ENCODE results near the gene DLG2.

DLG2 gene

DNA sequence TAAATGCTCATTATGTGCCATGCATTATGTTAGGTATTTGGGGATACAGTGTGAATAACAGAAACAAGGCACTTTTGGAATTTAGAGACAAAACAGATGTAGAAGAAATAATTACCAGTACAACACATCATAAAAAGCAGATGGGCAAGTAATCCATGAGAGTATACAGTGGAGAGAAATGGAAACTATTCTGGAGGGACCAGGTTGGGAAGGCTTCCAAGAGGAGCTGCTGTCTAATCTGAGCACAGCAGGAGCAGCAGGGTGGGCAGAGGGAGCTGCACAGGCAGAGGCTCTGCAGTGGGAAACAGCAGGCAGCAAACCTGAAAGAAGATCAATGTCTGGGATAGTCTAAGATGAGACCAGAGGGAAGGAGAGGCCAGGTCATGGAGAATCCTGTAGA is 2072.3 kb downstream of the DLG2 start:
- TF ChIP-seq FOXM1 (IDR thresholded peaks at IDR 0.05; ENCODE audit: borderline replicate concordance, low read depth) (no peak), NFIC (IDR thresholded peaks at IDR 0.05) (no peak), ZBTB7A (IDR thresholded peaks at IDR 0.05; ENCODE audit: low read depth) (no peak)
- TF ChIP-seq, protein P1, sequence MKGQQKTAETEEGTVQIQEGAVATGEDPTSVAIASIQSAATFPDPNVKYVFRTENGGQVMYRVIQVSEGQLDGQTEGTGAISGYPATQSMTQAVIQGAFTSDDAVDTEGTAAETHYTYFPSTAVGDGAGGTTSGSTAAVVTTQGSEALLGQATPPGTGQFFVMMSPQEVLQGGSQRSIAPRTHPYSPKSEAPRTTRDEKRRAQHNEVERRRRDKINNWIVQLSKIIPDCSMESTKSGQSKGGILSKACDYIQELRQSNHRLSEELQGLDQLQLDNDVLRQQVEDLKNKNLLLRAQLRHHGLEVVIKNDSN (IDR thresholded peaks at IDR 0.05): no peak

DNA sequence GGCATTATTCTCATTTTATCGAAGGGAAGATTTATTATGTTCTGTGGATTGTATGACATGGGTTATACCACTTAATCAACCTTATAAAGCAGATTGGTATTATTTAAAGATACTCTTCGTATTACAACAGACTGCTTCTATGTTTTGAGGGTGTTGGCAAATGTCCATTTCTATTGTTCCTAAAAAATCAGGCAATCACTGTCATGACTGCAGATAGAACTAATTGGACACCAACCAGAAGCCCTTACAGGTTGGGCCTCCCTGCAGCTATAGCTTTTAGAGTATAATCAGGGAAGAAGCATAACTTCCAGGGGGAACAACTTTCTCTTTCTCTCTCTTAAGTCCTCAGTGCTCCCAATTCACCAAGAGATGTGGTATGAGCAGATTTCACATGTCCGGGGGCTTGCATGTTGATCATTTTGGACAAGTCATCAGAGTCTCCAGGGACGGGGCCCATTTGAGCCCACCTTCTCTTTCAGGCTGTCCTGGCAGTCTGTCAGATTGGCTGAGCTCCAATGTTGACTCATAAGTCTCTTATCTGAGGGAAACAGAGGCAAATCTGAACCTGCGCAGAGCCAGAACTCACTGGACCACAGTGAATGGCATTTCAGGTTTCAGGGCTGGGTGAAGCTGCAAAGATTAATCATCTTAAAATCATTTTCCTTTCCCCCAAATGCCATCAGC is 2077.0 kb downstream of the DLG2 start:
- TF ChIP-seq, protein P2, sequence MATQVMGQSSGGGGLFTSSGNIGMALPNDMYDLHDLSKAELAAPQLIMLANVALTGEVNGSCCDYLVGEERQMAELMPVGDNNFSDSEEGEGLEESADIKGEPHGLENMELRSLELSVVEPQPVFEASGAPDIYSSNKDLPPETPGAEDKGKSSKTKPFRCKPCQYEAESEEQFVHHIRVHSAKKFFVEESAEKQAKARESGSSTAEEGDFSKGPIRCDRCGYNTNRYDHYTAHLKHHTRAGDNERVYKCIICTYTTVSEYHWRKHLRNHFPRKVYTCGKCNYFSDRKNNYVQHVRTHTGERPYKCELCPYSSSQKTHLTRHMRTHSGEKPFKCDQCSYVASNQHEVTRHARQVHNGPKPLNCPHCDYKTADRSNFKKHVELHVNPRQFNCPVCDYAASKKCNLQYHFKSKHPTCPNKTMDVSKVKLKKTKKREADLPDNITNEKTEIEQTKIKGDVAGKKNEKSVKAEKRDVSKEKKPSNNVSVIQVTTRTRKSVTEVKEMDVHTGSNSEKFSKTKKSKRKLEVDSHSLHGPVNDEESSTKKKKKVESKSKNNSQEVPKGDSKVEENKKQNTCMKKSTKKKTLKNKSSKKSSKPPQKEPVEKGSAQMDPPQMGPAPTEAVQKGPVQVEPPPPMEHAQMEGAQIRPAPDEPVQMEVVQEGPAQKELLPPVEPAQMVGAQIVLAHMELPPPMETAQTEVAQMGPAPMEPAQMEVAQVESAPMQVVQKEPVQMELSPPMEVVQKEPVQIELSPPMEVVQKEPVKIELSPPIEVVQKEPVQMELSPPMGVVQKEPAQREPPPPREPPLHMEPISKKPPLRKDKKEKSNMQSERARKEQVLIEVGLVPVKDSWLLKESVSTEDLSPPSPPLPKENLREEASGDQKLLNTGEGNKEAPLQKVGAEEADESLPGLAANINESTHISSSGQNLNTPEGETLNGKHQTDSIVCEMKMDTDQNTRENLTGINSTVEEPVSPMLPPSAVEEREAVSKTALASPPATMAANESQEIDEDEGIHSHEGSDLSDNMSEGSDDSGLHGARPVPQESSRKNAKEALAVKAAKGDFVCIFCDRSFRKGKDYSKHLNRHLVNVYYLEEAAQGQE (IDR thresholded peaks at IDR 0.05; ENCODE audit: low read depth): no peak

DNA sequence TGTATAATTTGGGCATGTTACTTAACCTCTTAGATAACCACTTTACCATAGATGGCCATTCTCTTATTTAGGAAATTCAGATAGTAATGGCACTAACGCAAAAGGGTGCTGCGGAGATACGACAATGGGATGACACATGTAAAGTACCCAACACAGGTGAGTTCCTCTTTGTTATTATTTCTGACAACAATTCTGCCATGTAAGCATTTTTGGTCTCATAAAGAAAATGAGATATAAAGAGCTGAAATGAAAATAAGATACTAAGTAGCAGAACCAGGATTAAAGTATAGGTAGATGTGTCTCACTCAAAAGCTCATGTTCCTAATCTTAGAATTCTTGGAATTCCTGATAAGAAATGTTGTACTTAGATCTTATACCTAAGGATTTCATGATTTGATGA is 2080.8 kb downstream of the DLG2 start:
- TF ChIP-seq TEAD4 (IDR thresholded peaks at IDR 0.05): no peak
- no peak for TF ChIP-seq CEBPB (IDR thresholded peaks at IDR 0.05)
- no peak for TF ChIP-seq EGR1 (IDR thresholded peaks at IDR 0.05)
- TF ChIP-seq YY1 (IDR thresholded peaks at IDR 0.05; ENCODE audit: low read depth): no peak
- TF ChIP-seq NFIC (IDR thresholded peaks at IDR 0.05): no peak
- TF ChIP-seq CREB1 (IDR thresholded peaks at IDR 0.05; ENCODE audit: low read depth): no peak
- TF ChIP-seq, protein P2 (IDR thresholded peaks at IDR 0.05; ENCODE audit: low read depth): no peak
- TF ChIP-seq TCF12 (IDR thresholded peaks at IDR 0.05; ENCODE audit: low read depth): no peak
- TF ChIP-seq EP300 (IDR thresholded peaks at IDR 0.05; ENCODE audit: borderline replicate concordance): no peak
- no peak for TF ChIP-seq RAD21 (IDR thresholded peaks at IDR 0.05; ENCODE audit: low read depth)
- TF ChIP-seq, protein P1 (IDR thresholded peaks at IDR 0.05): no peak
- no peak for TF ChIP-seq ZBTB7A (IDR thresholded peaks at IDR 0.05; ENCODE audit: low read depth)
- no peak for TF ChIP-seq TAF1 (IDR thresholded peaks at IDR 0.05; ENCODE audit: low read depth)

DNA sequence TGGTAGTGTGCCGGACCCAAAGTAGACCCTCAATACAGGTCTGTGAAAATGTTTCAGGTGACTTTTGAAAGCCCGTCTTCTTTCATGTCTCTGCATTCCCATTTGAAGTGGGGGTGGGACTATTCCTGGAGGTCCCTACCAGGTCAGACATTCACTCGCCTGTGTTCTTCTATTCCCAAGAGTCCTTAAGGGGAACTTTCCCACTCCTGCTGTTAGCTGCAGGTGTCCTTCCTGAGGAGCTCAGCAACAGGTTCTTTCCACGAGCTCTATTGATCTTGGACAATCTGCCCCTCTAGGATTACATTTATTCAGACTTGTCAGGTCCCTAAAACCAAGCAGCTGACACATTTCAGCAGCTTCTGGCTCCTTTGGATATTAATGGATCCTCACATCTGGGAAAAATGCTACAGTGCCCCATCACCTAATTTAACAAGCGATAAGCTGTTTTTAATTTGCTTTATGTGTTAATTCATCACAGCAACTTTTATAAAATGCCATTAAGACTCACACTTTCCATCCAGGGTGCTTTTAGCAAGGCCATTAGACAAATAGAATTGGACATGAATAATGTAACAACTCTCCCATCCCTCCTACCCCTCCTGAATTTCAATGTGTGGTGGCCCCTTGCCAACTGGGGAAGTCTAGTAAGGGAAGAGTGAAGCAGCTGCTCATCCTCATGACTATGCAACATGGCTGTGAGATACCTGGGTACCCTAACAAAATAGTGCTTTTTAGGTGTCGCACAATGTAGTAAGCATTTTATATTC is 2081.5 kb downstream of the DLG2 start:
- TF ChIP-seq CEBPB (IDR thresholded peaks at IDR 0.05): no peak
- no peak for TF ChIP-seq EGR1 (IDR thresholded peaks at IDR 0.05)
- TF ChIP-seq, protein P1 (IDR thresholded peaks at IDR 0.05): no peak
- TF ChIP-seq EP300 (IDR thresholded peaks at IDR 0.05; ENCODE audit: borderline replicate concordance): no peak
- TF ChIP-seq RAD21 (IDR thresholded peaks at IDR 0.05; ENCODE audit: low read depth): no peak
- TF ChIP-seq ZBTB7A (IDR thresholded peaks at IDR 0.05; ENCODE audit: low read depth): no peak
- TF ChIP-seq, protein P2 (IDR thresholded peaks at IDR 0.05; ENCODE audit: low read depth): no peak
- TF ChIP-seq FOXM1 (IDR thresholded peaks at IDR 0.05; ENCODE audit: borderline replicate concordance, low read depth): no peak
- TF ChIP-seq, protein P3, sequence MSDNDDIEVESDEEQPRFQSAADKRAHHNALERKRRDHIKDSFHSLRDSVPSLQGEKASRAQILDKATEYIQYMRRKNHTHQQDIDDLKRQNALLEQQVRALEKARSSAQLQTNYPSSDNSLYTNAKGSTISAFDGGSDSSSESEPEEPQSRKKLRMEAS (IDR thresholded peaks at IDR 0.05): no peak
- TF ChIP-seq TEAD4 (IDR thresholded peaks at IDR 0.05): no peak
- TF ChIP-seq TCF12 (IDR thresholded peaks at IDR 0.05; ENCODE audit: low read depth): no peak
- TF ChIP-seq YY1 (IDR thresholded peaks at IDR 0.05; ENCODE audit: low read depth): no peak
